HG03066 (cell line): ENCODE data around the gene RAP1GAP2.

Source experiments
- ATAC-seq: cut with Tn5 transposase; IDR thresholded peaks from one replicate; pipeline ENCODE4 v1.9.1; 2021; ENCODE audit warnings: low read depth; ENCODE audit not compliant: unreplicated experiment

Gene RAP1GAP2

DNA sequence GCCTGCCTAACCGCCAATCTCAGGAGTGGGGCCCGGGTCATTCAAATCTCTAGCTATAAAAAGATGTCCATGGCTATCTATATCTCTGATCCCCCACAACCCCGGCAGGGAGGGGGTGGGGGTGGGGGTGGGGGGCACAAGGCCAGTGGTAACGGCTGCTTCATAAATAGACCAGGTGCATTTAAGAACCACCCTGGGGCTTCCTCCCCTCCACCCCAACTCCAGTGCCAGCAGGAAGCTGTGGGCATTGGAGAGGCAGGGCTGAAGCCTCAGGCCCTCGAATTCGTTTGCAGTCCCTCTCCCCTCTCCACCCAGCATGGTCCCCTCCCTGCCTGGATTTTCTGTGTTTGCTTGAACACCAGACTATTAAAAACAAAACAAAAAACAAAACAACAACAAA lies 56.0 kb downstream of the RAP1GAP2 start:
- ATAC-seq: no peak

DNA sequence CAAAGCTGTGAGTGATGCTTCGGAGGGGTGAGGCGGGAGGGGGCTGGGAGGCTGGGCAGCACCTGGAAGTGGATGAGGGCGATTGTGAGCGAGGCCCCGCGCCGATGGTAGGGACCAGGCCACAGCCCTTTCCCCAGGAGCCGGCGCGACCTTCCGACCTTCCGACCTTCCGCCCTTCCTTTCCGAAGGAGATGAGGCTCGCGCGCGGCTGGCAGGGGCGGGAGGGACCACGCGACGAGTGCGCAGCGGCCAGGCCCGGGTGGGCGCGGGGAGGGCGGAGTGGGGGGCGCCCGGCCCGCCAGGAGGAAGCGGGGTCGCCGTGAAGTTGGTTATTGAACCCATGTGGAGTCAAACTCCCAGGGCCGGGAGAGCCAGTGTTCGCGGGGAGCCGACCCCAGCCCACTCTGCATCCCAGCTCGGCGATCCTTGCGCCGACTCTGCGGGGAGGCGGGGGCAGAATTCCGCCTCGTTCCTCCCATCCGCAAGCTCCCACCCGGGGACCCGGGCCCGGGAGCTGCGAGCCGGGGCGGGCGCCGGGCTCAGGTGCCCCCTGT lies 56.6 kb downstream of the RAP1GAP2 start:
- no peak for ATAC-seq

DNA sequence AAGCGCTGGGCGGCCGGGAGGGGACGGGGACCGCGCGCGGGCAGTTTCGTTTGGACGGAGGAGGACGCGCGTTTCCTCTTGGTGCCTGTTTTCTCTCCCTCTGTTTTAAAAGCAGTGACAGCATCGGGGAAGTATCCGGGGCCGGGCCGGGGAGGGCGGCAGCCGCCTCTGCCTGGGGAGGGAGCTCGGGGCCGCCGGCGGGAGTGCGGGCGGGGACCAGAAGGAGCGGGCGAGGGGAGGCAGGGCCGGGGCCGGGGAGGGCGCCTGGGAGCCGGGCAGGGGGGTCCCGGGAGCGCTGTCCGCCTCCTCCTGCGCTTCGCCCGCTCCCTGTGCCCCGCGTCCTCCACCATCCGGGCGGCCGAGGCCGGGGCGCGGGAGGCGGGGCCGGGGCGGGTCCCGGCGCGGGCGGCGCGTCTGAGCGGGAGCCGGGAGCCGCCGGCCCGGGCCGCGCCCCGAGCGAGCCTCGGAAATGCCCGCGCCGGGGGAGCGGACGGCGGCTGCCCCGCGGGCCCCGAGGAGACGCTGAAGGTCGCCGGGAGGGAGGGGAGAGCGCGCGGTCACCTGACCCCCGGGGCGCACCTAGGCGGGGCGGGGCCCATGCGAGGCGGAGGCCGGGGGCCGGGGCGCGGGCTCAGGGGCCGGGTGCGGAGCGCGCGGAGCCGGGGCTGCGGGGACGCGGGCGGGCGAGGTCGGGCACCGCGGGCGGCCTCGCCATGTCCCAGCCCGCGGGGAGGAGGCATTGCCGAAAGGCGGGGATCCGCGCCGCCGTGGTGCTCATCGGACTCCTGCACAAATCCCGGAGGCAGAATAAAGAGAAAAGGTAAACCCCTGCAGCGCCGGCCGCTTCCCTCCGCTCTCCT lies 57.3 kb downstream of the RAP1GAP2 start:
- ATAC-seq: no peak

DNA sequence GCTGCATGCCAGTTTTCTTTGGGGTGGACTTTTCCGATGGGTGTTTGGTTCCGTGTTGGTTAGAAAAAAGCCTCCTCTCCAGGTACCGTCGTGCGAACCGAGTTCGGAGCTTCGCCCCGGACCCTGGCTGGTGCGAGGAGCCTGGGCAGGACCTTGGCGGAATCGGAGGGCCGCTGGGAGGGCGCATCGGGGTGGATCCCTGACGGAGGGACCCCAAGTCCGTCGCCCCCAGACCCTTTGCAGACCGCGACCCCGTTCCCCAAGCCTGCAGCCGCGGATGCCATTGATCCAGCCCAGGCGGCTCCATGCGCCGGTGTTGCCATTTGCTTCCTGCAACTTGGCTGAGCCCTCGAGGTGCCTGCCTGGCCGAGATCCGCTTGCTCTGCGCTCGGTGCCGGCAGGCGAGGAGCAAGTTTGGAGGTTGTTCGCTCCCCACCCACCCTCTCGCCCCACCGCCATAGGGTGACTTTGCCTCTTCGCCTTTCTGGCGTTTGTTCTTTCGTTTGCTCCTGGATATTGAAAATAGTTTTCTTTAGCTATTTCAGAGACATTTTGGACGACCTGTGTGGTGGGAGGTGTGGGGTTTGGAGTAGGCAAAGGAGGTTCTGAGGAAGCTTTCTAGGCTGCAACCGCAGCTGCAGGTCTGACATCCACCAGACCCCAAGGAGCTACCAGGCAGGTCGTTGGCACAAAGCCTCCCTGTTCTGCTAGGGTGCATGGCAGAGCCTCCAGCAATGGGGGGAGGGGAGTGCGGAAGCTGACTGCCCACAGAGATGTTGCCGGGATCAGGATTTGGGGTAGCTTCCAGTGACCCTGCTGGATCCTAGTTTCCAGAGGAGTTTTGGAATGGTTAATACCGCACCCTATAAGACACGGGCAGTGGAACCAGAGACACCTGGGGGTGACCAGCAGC lies 58.2 kb downstream of the RAP1GAP2 start:
- ATAC-seq: no peak

DNA sequence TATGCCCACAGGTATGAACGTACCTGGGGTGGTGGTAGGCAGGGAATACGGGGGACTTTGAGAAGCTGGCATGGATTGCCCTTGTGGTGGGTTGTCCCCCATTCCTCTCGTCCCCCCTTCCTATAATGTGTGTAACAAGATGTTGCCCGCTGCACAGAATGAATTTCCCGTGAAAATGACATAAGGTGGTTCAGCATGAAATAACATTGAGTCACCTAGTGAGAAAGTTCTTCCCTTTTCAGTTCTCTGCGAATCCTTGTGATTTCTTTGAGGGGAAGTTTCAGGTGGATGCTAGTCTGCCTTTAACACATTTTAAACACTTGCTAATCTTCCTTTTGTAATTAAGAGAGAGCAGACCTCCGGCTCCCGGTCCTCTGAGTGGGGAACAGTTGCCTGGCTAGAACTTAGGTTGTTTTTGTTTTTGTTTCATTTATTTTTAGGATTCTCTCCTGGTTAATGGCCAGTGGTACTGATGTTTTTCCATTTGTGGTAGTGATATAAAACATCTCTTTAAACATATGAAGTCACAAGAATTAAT lies 58.9 kb downstream of the RAP1GAP2 start:
- no peak for ATAC-seq

DNA sequence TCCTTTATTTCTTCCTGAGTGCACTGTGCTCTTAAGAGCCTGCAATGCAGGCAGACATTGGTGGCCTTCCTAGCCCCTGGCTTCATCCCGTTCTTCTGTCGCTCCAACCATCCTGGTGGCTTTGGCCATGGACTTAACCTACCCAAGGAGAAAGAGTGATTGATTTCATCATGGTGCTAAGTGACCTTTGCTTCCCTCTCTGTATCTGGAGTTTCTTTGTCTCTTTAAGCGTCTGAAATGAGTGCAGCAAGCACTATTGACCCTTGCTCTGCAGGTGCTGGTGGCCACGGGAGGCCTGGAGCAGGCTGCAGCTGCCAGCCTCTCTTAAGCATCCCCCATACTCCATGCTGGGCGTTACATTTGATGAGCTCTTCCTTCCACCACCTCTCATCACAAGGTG lies 60.5 kb downstream of the RAP1GAP2 start:
- no peak for ATAC-seq

DNA sequence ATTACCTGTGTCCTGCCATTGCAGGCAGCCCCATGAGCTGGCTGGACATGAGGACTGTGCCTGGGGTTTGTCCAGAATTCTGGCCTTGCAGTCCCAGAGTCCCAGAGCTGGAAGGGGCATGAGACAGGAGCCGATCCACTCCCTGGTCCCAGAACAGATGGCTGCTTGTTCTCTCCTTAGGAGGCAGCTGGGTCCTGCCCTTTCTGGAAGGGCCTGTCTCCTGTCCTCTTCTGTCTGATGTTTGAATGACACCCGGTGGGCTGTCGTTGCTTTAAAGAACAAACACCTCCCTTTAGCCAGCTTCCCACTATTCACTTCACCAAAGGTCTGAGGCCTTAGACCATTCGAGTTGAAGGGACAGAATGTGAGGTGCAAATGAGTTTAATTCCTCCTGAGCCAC lies 63.8 kb downstream of the RAP1GAP2 start:
- ATAC-seq: no peak

DNA sequence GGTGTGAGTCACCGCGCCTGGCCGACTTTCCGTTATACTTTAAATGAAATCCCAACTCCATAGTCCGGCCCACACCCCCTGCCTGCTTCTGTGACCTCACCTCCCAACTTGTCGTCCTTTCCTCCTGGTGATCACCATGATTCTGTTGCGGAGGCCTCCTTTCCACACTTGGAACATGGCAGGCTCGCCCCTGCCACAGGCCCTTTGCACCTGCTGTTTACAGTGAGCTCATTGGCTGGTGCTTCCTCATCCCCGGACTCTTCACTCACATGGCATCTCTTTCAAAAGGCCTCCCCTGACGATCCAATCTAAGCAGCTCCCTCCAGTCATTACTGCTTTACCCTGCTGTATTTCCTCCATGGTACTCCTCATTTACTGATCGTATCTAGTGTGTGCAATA lies 64.6 kb downstream of the RAP1GAP2 start:
- no peak for ATAC-seq

DNA sequence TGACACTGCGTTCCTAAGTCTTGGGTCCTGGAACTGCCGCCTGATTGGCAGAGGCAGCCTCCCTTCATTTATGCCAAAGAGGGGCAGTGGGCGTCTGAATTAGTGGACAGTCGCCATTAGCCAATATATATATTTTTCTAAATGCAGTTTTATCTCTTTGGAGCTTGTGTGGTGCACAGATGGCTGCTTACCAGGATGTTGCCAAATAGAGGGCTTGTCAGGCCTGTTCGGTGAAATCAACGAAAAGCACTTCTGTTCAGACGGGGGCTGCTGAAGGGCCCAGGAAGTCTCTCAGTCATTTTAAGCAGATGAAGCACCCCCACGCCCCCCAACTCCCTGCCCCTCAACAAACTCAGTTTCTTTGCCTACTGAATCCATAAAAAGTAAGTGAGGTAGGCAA lies 66.0 kb downstream of the RAP1GAP2 start:
- no peak for ATAC-seq

DNA sequence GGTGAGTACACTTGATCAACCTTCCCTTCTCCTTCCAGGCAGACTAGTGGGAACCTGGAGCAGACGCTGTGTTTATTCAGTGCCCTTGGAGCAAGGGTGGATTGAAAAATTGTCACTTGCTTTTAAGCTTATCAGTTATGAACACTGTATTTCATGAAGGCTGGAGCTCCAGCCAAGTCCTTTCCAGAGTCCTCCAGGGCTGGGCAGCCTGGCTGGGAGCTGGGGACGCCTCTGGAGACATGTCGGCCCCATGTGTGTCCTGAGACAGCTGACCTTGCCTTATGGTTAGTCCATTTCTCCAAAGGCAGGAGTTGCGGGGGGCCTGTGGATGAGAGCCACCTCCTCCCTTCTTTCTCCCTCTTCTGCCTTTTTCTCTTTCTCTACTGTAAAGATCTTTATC lies 67.0 kb downstream of the RAP1GAP2 start:
- no peak for ATAC-seq

DNA sequence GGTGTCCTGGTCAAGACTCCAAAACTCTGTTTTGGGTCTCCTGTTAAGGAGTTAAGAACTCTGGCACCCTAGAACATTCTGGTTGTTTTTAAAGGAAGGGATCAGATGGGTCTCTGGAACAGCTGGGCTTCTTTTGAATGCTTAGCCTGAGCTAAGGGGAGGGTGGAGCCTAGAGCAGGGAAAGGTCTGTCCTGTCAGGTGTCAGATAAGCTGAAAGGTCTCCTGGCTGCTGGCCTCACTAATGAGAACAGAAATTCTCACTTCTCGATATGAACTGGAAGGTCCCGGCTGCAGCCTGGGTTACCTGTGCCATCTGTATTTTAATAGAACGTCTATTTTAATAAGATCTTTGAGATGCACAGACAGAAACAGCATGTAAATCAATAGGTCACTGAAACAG lies 69.0 kb downstream of the RAP1GAP2 start:
- no peak for ATAC-seq

DNA sequence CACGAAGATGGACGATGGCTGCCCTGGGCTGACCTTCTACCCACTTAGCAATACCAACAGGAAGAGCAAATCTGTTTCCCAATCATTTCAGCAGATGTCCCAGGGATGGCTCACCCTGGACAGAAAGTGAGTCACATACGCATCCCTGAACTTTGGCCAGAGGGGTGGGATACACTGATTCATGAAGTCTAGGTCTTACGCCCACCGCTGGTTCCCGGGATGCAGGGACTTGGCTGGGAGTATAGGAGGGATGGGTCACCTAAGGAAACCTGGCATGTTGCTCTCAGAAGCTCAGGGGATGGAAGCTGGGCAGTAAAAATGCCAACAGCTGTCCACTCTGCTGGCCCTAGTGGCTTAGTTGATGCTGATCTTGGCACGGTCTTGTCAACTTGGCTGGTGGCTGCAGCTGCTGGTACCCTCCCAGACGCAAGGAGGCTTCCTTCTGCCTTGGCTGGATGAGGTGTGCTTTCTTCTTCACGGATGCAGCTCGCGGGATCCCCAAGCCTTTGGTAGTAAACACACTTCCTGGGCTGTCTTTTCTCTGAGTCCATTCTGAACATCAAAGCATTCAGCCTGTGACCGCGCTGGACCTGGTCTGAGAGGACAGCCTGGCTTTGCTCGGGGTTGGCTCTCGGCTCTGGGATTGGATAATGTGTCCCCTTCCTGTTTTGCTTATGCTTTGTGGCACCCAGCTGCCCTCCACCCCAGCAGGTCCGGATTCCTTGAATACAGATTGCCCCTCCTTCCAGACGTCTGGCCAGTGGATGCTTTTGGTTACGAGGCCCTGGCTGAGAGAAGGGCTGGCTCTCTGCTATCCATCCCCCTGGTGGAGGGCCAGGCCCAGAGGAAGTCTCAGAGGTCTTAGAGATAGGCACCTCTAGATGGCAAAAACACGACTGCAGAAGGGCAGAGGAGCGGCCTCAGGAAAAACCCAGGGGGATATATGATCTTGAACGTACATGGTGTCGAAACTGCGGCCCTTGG lies 71.5 kb downstream of the RAP1GAP2 start:
- no peak for ATAC-seq

DNA sequence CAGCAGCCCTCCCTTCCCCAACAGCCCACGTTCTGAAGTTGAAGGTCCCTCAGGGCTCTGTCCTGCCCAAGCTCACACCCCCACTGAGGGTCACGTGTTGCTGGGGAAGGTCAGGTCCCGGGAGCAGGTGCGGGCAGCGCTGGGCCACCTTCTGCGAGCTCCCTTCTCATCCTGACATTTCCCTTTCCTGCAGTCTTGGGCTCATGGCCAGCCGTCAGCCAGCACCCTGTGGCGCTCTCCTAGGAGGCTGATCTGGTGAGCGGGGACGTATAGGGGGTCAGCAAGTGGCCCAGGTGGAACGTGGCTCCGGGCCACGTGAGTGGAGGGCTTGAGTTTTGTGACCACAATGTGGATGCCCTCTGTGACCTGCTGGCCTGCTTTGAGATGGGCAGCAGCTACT lies 73.4 kb downstream of the RAP1GAP2 start:
- ATAC-seq: no peak

DNA sequence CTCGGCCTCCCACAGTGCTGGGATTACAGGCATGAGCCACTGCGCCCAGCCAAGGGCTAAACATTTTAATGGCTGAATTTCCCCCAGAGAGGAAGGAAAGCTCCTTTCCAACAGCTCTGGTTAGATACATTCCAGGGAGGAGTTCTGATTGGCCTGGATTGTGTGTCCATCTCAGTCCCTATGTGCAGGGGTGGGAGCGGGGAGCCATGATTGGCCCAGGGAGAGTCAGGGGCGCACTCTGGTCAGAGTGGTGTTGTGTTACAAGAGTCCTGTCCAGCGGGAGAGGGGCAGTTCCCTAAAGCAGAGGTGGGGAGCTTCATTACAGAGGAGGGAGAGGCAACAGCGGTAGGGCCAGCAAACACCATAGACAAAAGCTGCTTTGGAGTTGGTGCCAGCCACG lies 75.0 kb downstream of the RAP1GAP2 start:
- no peak for ATAC-seq

DNA sequence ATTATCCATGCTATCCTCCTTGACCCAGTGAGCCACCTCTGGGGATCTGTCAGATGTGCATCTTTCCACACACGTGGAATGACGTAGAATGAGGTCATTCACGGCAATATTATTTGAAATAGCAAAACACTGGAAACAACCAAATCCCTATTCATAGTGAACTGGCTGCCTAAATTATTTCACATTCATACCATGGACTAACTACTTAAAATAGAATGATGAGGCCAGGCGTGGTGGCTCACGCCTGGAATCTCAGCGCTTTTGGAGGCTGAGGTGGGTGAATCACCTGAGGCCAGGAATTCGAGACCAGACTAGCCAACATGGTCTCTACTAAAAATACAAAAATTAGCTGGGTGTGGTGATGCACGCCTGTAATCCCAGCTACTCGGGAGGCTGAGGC lies 75.5 kb downstream of the RAP1GAP2 start:
- no peak for ATAC-seq

DNA sequence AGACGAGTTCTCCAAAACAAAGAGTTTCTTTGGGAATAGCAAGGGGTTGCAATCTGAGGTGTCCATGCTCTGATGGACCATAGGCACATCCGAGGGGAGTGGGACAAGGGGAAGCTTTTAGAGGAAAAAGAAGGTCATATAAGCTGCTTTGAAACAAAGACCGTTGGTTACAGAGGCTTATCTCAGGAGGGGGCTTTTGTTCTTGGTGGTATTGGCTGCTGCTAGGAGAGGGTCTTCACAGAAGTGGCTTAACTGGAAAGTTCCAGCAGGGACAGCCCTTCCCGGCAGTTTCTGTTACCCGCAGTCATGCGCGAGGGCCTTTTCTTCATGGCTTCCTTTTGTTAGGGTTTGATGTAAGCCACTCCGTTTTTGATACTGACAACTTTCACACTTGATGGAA lies 76.0 kb downstream of the RAP1GAP2 start:
- no peak for ATAC-seq

DNA sequence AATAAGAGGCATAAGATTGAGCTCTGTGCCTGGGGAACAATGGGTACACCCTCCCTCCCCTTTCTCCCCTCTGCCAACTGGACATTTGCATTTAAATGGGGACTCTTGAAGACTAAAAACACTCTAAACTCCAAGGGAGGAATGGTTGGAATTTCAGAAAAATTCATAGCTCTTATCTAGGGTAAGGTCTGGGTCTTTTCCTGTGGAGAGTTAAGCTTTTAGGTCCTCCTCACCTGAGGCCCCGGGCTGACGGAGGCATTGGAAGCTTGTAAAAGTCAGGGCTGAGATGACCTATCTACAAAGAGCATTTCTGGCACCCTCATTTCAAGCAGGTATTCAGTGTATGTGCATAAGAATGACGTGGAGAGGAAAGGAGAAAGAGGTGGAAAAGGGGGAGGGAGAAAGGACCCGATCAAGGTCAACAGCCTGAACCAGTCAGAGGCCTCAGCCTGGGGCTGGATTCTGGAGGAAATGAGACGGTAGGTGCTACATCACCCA lies 78.0 kb downstream of the RAP1GAP2 start:
- ATAC-seq: no peak

DNA sequence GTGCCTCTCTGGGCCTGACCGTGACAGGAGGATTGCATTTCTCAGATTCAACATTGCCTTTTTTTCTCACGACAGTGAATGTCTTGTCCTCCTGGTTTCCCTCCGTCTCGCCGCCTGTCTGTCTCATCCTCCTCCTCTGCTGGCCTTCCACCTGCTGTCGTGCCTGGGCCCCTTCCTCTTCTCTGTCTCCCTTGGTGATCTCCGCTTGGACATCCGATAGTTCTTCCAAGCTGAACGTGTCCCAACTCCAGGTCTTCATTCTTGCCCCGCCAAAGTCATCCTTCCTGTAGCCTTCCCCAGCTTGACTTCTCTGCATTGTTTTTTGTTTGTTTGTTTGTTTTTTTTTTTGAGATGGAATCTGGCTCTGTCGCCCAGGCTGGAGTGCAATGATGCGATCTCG lies 79.4 kb downstream of the RAP1GAP2 start:
- no peak for ATAC-seq

DNA sequence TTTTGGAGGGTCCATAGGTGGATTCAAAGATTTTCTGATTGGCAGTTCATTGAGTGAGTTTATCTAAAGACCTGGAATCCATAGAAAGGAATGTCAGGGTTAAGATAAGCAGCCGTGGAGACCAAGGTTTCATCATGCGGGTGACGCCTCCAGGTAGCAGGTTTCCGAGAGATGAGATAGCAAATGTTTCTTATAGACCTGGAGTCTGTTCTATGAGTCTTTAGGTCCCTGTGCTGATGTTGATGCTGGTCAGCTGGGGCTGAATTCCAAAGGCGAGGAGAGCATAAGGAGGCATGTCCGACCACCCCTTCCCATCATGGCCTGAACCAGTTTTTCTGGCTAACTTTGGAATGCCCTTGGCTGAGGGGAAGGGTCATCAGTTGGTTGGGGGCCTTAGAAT lies 80.2 kb downstream of the RAP1GAP2 start:
- ATAC-seq: no peak

DNA sequence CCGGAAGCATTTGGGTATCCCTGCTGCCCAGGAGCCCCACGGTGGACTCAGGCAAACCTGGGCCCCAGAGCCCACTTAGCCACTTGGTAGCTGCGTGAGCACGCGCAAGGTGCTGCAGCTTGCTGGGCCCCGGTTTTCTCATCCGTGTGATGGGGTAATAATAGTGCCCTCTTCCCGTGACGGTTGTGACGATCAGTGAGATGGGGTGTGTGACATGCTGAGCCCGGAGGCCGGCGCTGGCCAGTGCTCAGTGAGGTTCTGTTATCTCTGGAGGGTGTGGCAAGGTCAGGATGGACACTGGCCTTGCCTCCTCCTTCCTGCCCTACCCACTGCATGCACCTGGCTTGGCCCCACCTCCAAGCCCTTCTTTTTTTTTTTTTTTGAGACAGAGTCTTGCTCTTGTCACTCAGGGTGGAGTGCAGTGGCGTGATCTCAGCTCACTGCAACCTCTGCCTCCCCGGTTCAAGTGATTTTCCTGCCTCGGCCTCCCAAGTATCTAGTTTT lies 82.6 kb downstream of the RAP1GAP2 start:
- no peak for ATAC-seq
